ES-I3 (cell line): ENCODE data around the gene LMOD2.

ENCODE experiments used
- H3K36me3 ChIP-seq: 2 replicates; pipeline ENCODE4 v1.6.1; 2013; ENCODE audit warnings: mild to moderate bottlenecking, low read length, control low read depth, moderate library complexity; ENCODE audit not compliant: insufficient read depth
- H3K4me1 ChIP-seq: 2 replicates; pipeline ENCODE4 v1.6.1; 2013; ENCODE audit warnings: mild to moderate bottlenecking, control low read depth, low read length; ENCODE audit not compliant: insufficient read depth
- H3K9ac ChIP-seq: 2 replicates; pipeline ENCODE4 v1.6.1; 2013; ENCODE audit warnings: low read depth, mild to moderate bottlenecking, low read length, moderate library complexity
- H3K9me3 ChIP-seq: 2 replicates; pipeline ENCODE4 v1.6.1; 2013; ENCODE audit warnings: mild to moderate bottlenecking, low read length, moderate library complexity; ENCODE audit not compliant: control insufficient read depth, insufficient read depth

Gene LMOD2

DNA sequence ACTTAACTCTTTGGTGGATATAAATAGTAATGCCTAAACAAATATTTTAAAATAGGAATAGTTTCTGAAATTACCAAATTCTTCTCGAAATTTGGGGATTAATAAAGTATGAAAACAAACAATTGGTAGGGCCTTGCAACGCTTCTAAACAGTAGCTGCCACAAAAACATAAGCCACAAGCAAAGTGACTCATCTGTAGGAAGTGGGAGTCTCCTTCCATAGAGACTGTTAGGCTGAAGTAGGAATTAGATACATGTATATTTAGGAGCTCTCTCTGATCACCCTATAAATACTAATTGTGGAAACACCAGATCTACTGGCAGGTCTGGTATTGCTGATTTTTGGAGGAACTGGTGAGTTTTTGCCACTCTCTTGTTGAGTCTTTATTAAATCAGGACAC lies 5.7 kb upstream of the LMOD2 start:
- H3K4me1 ChIP-seq: peaks cover 11% of the 10 kb centered on the region

DNA sequence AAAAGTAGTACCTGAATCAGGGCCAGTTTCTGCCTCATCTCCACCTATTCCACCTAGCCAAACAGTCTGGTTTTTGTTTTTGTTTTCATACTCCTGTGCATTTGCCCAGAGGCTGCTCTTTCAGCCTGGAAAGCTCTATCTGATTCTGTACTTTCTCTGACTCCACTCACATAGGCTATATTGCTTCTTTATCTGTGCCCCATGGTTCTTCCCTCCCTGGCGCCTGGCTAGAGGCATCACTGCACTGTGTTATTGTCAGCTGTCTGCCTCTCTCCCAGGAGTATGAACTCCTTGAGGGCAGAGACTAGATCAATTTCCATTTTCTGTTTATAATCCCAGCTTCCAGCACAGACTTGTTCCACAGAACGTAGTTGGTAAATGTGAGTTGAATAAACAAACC lies 5.1 kb upstream of the LMOD2 start:
- no peaks in the 10 kb centered on the region for H3K9me3 ChIP-seq
- no peaks in the 10 kb centered on the region for H3K36me3 ChIP-seq
- H3K4me1 ChIP-seq: peaks cover 9% of the 10 kb centered on the region; the same call in 1 of the 2 replicates
- H3K9ac ChIP-seq: no peak overlapping the region

More for the DNA sequence above, 5.7 kb upstream of the LMOD2 start:
- Histone ChIP-seq H3K9me3 (no peaks in the 10 kb centered on the region), H3K36me3 (no peaks in the 10 kb centered on the region), H3K9ac (no peak overlapping the region)

DNA sequence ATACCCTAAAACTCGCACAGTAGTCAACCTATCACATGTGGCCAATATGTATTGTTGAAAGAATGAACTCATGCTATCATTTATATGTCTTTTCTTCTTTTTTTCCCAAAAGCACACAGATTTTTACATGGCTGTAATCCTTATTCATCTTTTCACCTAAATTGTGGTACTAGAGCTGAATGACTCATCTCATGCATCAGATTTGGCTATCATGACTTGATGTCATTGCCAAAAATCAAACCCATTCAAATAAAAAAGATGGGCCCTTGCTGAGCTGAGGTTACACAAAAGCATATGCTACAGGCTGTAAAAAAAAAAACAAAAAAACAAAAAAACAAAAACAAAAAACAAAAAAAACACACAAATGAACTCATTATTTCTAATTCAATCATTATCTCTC lies 3.3 kb upstream of the LMOD2 start:
- Histone ChIP-seq H3K9ac (no peak overlapping the region), H3K36me3 (no peaks in the 10 kb centered on the region)

GRCh38 chr7:123653162-123653561 lies 2.5 kb upstream of the LMOD2 start:
- H3K9ac ChIP-seq: no peak overlapping the region
- no peaks in the 10 kb centered on the region for H3K9me3 ChIP-seq
- peaks cover 3% of the 10 kb centered on the region; the same call in 1 of the 2 replicates for H3K4me1 ChIP-seq
- no peaks in the 10 kb centered on the region for H3K36me3 ChIP-seq

More for the DNA sequence above, 3.3 kb upstream of the LMOD2 start:
- Histone ChIP-seq H3K9me3 (no peaks in the 10 kb centered on the region), H3K4me1 (peaks cover 3% of the 10 kb centered on the region; the same call in 1 of the 2 replicates)

- no peak overlapping the region for H3K9ac ChIP-seq
- no peaks in the 10 kb centered on the region for H3K9me3 ChIP-seq
- H3K4me1 ChIP-seq: no peaks in the 10 kb centered on the region
These were observed 1.1 kb downstream of the LMOD2 start for GRCh38 chr7:123656544-123657303.

GRCh38 chr7:123657304-123657685 lies 1.6 kb downstream of the LMOD2 start:
- H3K36me3 ChIP-seq: no peaks in the 10 kb centered on the region

More at GRCh38 chr7:123656544-123657303, 1.1 kb downstream of the LMOD2 start:
- no peaks in the 10 kb centered on the region for H3K36me3 ChIP-seq

DNA sequence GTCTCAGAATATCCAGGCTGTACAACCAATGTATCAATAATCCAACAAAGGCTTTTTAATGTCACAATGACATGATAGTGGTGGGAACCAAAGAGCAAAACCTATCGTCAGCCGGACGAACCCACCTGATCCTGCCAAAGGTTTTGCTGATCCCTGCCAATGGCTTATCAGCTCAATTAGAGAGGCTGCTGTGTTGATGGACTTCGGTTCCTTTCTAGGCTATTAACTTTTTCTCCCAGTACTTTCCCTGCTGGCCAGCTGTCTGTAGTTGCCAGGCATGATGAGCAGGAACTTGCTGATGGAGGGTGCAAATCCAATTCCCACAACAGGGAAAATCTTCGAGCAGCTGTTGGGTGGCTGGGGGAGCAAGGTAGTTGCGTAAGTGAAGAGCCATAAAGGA lies 2.4 kb downstream of the LMOD2 start:
- no peak overlapping the region for H3K9ac ChIP-seq
- no peaks in the 10 kb centered on the region for H3K36me3 ChIP-seq
- no peaks in the 10 kb centered on the region for H3K9me3 ChIP-seq
- no peaks in the 10 kb centered on the region for H3K4me1 ChIP-seq

More at GRCh38 chr7:123657304-123657685, 1.6 kb downstream of the LMOD2 start:
- H3K4me1 ChIP-seq: no peaks in the 10 kb centered on the region
- H3K9ac ChIP-seq: no peak overlapping the region
- no peaks in the 10 kb centered on the region for H3K9me3 ChIP-seq

DNA sequence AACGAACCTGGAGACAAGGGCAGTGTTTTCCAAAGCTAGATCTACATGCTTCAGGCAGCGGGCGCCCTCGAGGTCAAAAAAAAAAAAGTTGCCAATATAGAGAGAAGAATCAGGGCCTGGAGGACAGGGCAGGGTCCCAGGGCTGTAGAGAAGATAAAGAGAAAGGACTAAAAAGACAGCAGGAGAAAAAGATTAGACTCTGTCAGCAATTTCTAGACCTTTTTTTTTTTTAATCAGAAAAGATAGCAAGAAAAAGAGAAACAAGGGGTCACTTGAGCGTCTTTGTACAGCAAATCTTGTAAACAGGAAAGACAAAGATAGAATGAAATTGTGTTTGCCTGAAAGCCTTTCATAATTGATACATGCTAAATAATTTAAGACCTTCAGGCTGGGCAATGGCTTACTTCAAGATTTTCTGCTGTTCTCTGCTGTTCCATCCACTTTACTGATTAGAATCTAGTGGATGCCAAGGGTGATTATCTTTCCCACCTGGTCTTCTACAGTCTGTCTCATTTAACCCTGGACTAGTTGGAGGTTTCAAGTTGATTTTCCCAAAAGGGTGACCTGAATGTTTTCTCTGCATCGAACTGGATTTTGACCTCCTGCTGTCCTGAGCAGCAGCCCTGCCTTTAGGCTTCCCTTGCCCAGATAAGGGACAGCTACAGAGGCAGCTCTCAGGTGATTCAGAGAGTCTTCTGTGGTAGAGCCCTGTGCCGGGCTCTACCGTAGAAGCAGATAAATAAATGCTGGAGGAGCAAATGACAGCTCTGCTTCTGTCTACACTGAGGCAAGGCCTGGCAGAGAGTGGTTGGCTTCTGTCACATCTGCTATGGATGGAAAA lies 5.1 kb downstream of the LMOD2 start:
- no peak overlapping the region for H3K9ac ChIP-seq
- H3K36me3 ChIP-seq: no peaks in the 10 kb centered on the region
- H3K4me1 ChIP-seq: no peaks in the 10 kb centered on the region
- no peaks in the 10 kb centered on the region for H3K9me3 ChIP-seq

DNA sequence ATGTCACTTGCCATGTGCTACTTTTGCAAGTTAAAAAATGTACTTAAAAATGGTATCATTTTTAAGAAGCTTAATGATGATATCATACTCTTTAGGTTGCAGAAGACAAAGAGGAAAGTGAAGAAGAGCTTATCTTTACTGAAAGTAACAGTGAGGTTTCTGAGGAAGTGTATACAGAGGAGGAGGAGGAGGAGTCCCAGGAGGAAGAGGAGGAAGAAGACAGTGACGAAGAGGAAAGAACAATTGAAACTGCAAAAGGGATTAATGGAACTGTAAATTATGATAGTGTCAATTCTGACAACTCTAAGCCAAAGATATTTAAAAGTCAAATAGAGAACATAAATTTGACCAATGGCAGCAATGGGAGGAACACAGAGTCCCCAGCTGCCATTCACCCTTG lies 6.1 kb downstream of the LMOD2 start:
- Histone ChIP-seq H3K9me3 (no peaks in the 10 kb centered on the region), H3K4me1 (no peaks in the 10 kb centered on the region), H3K36me3 (no peaks in the 10 kb centered on the region), H3K9ac (no peak overlapping the region)

DNA sequence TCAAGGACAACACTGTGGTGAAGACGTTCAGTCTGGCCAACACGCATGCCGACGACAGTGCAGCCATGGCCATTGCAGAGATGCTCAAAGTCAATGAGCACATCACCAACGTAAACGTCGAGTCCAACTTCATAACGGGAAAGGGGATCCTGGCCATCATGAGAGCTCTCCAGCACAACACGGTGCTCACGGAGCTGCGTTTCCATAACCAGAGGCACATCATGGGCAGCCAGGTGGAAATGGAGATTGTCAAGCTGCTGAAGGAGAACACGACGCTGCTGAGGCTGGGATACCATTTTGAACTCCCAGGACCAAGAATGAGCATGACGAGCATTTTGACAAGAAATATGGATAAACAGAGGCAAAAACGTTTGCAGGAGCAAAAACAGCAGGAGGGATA lies 6.6 kb downstream of the LMOD2 start:
- Histone ChIP-seq H3K9ac (no peak overlapping the region), H3K9me3 (no peaks in the 10 kb centered on the region), H3K36me3 (no peaks in the 10 kb centered on the region), H3K4me1 (no peaks in the 10 kb centered on the region)

DNA sequence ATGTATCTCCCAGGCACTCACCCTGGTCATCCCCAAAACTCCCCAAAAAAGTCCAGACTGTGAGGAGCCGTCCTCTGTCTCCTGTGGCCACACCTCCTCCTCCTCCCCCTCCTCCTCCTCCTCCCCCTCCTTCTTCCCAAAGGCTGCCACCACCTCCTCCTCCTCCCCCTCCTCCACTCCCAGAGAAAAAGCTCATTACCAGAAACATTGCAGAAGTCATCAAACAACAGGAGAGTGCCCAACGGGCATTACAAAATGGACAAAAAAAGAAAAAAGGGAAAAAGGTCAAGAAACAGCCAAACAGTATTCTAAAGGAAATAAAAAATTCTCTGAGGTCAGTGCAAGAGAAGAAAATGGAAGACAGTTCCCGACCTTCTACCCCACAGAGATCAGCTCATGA lies 7.1 kb downstream of the LMOD2 start:
- no peaks in the 10 kb centered on the region for H3K9me3 ChIP-seq
- no peaks in the 10 kb centered on the region for H3K36me3 ChIP-seq
- no peaks in the 10 kb centered on the region for H3K4me1 ChIP-seq
- H3K9ac ChIP-seq: no peak overlapping the region

GRCh38 chr7:123663200-123663599 lies 7.5 kb downstream of the LMOD2 start:
- Histone ChIP-seq H3K9me3 (no peaks in the 10 kb centered on the region), H3K36me3 (no peaks in the 10 kb centered on the region), H3K9ac (no peak overlapping the region), H3K4me1 (no peaks in the 10 kb centered on the region)

DNA sequence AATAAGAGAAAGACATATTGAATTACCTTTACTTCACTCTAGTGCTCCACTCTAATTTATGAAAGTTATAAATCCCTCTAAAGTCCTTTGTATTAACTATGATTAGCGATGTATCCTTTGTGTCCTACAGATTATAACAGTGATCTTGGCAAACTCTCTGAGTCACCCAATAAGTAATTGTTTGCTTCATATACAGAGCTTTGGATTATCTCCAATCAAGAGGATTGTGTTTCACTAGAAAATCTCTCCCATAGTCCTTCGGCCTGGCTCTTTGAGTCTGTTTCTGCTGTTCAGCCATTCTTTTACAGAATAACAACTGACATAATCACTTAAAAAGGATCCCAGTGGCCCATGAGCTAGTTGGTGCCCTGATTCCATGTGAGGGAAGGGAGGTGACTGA lies 9.5 kb downstream of the LMOD2 start:
- Histone ChIP-seq H3K9me3 (no peaks in the 10 kb centered on the region), H3K36me3 (no peaks in the 10 kb centered on the region), H3K4me1 (no peaks in the 10 kb centered on the region), H3K9ac (no peak overlapping the region)

DNA sequence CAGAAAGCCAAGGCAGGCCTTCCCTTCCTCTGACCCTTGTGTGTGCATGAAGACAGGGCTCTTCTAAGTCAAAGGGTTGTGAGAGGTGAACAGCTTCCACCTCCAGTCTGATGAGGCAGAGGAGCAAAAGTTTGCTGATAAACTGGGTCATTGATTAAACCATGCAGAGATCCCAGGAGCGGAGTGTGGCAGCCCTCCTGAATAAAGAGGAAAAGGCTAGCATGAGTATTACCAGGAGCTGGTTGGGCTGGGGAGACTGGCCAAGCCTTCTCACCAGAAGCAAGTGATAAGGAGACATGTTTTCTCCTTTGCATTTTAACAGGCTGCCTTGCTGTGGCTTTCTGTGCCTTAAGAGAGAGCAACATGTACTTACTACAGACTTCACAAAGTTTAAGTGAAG lies 10.2 kb downstream of the LMOD2 start:
- Histone ChIP-seq H3K36me3 (no peaks in the 10 kb centered on the region), H3K9ac (no peak overlapping the region), H3K4me1 (no peaks in the 10 kb centered on the region), H3K9me3 (no peaks in the 10 kb centered on the region)

DNA sequence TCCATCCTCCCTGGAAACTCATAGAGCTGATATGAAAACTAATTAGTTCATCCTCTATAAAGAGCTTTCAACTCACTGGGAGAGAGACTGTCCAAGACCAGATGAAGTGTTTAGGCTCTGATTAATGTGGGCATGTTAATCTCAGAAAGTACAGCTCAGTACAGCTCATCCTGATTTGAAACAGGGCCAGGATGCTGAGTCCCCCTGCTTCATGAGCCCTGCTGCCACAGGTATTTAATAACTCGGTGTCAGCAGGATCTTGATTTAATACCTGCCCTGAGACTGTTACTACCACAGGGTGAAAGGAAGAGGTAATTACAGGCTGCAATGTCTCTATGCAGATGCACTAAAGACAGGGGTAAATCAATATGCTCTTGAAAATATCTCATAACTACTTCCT lies 10.8 kb downstream of the LMOD2 start:
- Histone ChIP-seq H3K4me1 (no peaks in the 10 kb centered on the region), H3K36me3 (no peaks in the 10 kb centered on the region), H3K9ac (no peak overlapping the region), H3K9me3 (no peaks in the 10 kb centered on the region)
